Retinal pigment epithelial cell (primary cell): ENCODE results near the gene HBG2.
"Not testable (repeated sequence)": the region's sequence is repeated elsewhere in the genome, so short reads cannot be mapped to it uniquely, and the experiment has no call there.

Experiments
- DNase-seq: peaks from one replicate; pipeline ENCODE4 v3.0.0-alpha.2; 2010; ENCODE audit warnings: low read depth
- H3K4me3 ChIP-seq: 2 replicates; pipeline ENCODE4 v1.5.1; 2011; ENCODE audit warnings: mild to moderate bottlenecking, low read length, control low read depth, moderate library complexity
- CTCF ChIP-seq: conservative IDR thresholded peaks from 2 replicates; pipeline ENCODE4 v1.5.1; 2011; ENCODE audit warnings: low read depth, low read length, control low read depth, inconsistent platforms

Gene HBG2

GRCh38 chr11:5257296-5257695, 2.7 kb upstream of the HBG2 start:
- TF ChIP-seq CTCF: no peak
- no peak for DNase-seq
- no peak overlapping the region for H3K4me3 ChIP-seq

GRCh38 chr11:5254023-5254422, 558 bp downstream of the HBG2 start:
- H3K4me3 ChIP-seq, DNase-seq: not testable (repeated sequence)

DNA sequence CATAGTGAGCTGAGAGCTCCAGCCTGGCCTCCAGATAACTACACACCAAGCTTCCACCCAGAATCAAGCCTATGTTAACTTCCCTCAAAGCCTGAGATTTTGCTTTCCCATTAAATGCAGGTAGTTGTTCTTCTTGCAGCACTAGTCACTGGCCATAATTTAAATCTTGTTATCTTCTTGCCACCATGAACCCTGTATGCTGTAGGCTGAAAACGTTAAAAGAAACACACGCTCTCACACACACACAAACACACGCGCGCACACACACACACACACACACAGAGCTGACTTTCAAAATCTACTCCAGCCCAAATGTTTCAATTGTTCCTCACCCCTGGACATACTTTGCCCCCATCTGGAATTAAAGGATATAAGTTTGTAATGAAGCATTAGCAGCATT, 1.1 kb downstream of the HBG2 start:
- DNase-seq, H3K4me3 ChIP-seq: not testable (repeated sequence)

- TF ChIP-seq CTCF: no peak
- no peak for DNase-seq
- H3K4me3 ChIP-seq: no peak overlapping the region
Observed at GRCh38 chr11:5252919-5253265, 1.7 kb downstream of the HBG2 start.

GRCh38 chr11:5252192-5252918, 2.2 kb downstream of the HBG2 start:
- no peak for DNase-seq
- H3K4me3 ChIP-seq: no peak overlapping the region
- no peak for TF ChIP-seq CTCF

DNA sequence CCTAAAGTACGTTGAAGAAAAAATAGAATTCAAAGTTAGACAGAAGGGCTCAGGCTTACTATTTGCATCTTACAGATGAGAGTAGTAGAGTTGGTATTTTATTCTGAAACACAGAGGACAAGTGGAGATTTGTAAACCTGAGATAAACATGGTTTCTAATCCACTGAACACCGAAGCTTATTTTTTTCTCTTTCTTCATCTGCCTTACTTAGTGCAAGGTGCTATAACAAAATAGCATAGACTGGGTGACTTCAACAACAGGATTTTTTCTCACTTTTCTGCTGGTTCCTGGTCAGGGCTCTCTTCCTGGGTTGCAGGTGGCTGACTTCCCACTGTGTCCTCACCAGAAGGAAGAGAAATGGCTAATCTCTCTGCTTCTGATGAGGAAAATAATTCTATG, 2.8 kb downstream of the HBG2 start:
- no peak for DNase-seq
- TF ChIP-seq CTCF: no peak
- no peak overlapping the region for H3K4me3 ChIP-seq

- no peak for DNase-seq
- TF ChIP-seq CTCF: no peak
- H3K4me3 ChIP-seq: no peak overlapping the region
Observed at GRCh38 chr11:5250543-5251204, 3.9 kb downstream of the HBG2 start.

GRCh38 chr11:5249807-5250396, 4.7 kb downstream of the HBG2 start, which contains the start of gene HBG1:
Gene HBG1, minus strand, starts transcription at chr11:5249857. Its CDS starts 53 bp downstream, at chr11:5249804.
- H3K4me3 ChIP-seq, DNase-seq: not testable (repeated sequence)

DNA sequence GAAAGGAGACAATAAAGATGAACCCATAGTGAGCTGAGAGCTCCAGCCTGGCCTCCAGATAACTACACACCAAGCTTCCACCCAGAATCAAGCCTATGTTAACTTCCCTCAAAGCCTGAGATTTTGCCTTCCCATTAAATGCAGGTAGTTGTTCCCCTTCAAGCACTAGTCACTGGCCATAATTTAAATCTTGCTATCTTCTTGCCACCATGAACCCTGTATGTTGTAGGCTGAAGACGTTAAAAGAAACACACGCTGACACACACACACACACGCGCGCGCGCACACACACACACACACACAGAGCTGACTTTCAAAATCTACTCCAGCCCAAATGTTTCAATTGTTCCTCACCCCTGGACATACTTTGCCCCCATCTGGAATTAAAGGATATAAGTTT, 6.1 kb downstream of the HBG2 start:
- not testable (repeated sequence) for DNase-seq, H3K4me3 ChIP-seq
